Heart right ventricle (tissue), 16 donors: ENCODE measurements around the gene KIFC3. TPM values are rescaled to one million over a fixed set of nuclear protein-coding genes. Genes with fewer than 3 reads are reported as not detected.

Experiments
- ATAC-seq, 8 donors: fragments of 200-7000 bp; cut with Tn5 transposase; one replicate each; pipeline ENCODE4 v1.9.1; 2020; ENCODE audit warnings: mild to moderate bottlenecking in 8 of 8, moderate library complexity in 8 of 8, moderate number of reproducible peaks in 1 of 8
- DNase-seq, 2 donors: peaks; one replicate each; pipeline ENCODE4 v3.0.0-alpha.2; 2020
- H3K27ac ChIP-seq, 10 donors: fragments of 200-600 bp; sonication (generic) in 2 of 10; one replicate each; pipeline versions ENCODE4 v1.5.0 to v1.8.0; 2020 to 2022; ENCODE audit warnings: mild to moderate bottlenecking in 3 of 10
- H3K27me3 ChIP-seq, 7 donors: fragments of 200-600 bp; one replicate each; pipeline ENCODE4 v1.8.0; 2021 to 2022; ENCODE audit warnings: mild to moderate bottlenecking in 2 of 7
- H3K36me3 ChIP-seq, 9 donors: fragments of 200-600 bp; sonication (generic) in 1 of 9; one replicate each; pipeline versions ENCODE4 v1.5.0 to v1.8.0; 2020 to 2022; ENCODE audit warnings: mild to moderate bottlenecking in 2 of 9
- H3K4me1 ChIP-seq, 9 donors: fragments of 200-600 bp; sonication (generic) in 1 of 9; one replicate each; pipeline versions ENCODE4 v1.5.0 to v1.8.0; 2020 to 2022; ENCODE audit warnings: mild to moderate bottlenecking in 4 of 9
- H3K4me3 ChIP-seq, 10 donors: fragments of 200-600 bp; sonication (generic) in 2 of 10; one replicate each; pipeline versions ENCODE4 v1.5.0 to v1.8.0; 2020 to 2022; ENCODE audit warnings: mild to moderate bottlenecking in 7 of 10, moderate library complexity in 2 of 10
- H3K9me3 ChIP-seq, 11 donors: fragments of 200-600 bp in 10 of 11; sonication (generic) in 2 of 11; one replicate each; pipeline versions ENCODE4 v1.5.0 to v1.8.0; 2013 to 2022; ENCODE audit warnings: mild to moderate bottlenecking in 2 of 11, control low read depth in 1 of 11, moderate library complexity in 1 of 11
- WGBS, 2 donors: extraction: QIAGEN DNeasy Blood & Tissue Kit; methylation state at CpG; one replicate each; pipeline ENCODE4 v1.1.7; 2013; ENCODE audit warnings: inconsistent platforms in 1 of 2; 5-methylcytosine and 5-hydroxymethylcytosine counted together
- intact Hi-C, 10 donors: fragments of 100-400 bp; cut with DNase I; formaldehyde crosslinking; loops; one replicate each; pipeline versions ENCODE4 v1.11.1 to v1.14.2; 2022
- polyA plus RNA-seq, 2 donors: library from polyadenylated mRNA; stranded (reverse); fragments of 200-250 nt; gene quantifications; one replicate each; pipeline ENCODE4 v1.2.3, GENCODE V29; 2013
- total RNA-seq, 10 donors: library from RNA; stranded (reverse); fragmentation: NEBNext Ultra II Directional in 3 of 10; extraction: Animal tissue kit (Norgen Biotek cat#: 25700) in 3 of 10; gene quantifications; one replicate each; pipeline versions ENCODE4 v1.2.1 to v1.2.4, GENCODE V29; 2021 to 2023
- TF ChIP-seq, protein P1 (sequence below), 9 donors: fragments of 200-600 bp; sonication (generic) in 2 of 9; IDR thresholded peaks; one replicate each; pipeline versions ENCODE4 v1.5.0 to v1.8.0; 2021 to 2022; ENCODE audit warnings: antibody characterized with exemption in 9 of 9, mild to moderate bottlenecking in 5 of 9, moderate library complexity in 1 of 9
- donor health status: Arrhythmogenic right ventricular cardiomyopathy.
- donor health status: ischemic (EF 13 %, LVEDD 7.1; RV severe dilation, severe dysfunction).
- donor health status: healthy with polysubstance abuse.
- donor health status: DM: no; HTN: yes; CAD: no.
- donor health status: DM: no; HTN: no; CAD: no.
- donor health status: ischemic (EF 25% LVEDD 6.9; RV normal size, moderate dysfunction).
- donor health status: ischemic (EF 25% LVEDD 5.7; RV mildly dilated, moderate dysfunction).
- donor health status: healthy.
- donor health status: DM: yes; HTN: yes; CAD: no.
- donor health status: Ischemic cardiomyopathy.
- donor health status: ischemic (EF 35%, LVEDD 5.7; RV mildly dilated, moderate dysfunction).
- donor health status: nonischemic (EF 11% LVEDD 7.7; RV severe dilation, severe dysfunction).
- donor health status: DM: yes; HTN: yes; CAD: no.
- donor health status: PGD.
- donor health status: ischemic (EF 29% LVEDD 5.4; RV normal size, mild dysfunction).
- donor health status: nonischemic (EF 23%, LVEDD 6.1; RV moderate dilation, normal function).

Gene KIFC3
- total and polyA plus RNA-seq, 12 donors = 42.5 to 97.4 (median 63.5) TPM

DNA sequence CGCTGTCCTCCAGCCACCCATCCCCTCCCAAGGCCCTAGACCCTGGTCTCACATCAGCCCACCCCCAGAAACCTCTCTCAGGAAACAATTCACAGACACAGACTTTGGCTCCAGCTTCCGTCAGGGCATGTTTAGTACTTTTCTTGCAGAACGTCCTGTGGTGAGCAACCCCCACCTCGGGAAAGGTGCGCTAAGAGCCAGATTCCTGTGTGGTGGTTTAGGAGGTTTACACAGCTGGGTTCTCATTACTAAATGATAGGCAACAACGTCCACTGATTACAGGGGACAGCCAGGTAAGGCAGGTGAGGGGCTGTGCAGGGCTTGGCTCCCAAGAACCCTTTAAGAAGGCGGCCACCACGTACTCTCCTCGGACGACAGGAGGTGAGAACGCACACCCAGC is 29.3 kb downstream of the KIFC3 start:
- Histone ChIP-seq H3K9me3 (no peaks in the 10 kb centered on the region), H3K27ac (no peak overlapping the region), H3K4me1 (peaks cover 0 to 12% (median 3%) of the 10 kb centered on the region in 9 donors), H3K4me3 (no peak overlapping the region), H3K36me3 (peaks cover 5 to 84% (median 46%) of the 10 kb centered on the region in 9 donors), H3K27me3 (no peaks in the 10 kb centered on the region)
- intact Hi-C loops = no loop called here
- ATAC-seq (no peak), DNase-seq (no peak)
- WGBS, 2 donors = 91 to 93% methylated on average over 11 of the region's 11 CpGs
- TF ChIP-seq, protein P1, sequence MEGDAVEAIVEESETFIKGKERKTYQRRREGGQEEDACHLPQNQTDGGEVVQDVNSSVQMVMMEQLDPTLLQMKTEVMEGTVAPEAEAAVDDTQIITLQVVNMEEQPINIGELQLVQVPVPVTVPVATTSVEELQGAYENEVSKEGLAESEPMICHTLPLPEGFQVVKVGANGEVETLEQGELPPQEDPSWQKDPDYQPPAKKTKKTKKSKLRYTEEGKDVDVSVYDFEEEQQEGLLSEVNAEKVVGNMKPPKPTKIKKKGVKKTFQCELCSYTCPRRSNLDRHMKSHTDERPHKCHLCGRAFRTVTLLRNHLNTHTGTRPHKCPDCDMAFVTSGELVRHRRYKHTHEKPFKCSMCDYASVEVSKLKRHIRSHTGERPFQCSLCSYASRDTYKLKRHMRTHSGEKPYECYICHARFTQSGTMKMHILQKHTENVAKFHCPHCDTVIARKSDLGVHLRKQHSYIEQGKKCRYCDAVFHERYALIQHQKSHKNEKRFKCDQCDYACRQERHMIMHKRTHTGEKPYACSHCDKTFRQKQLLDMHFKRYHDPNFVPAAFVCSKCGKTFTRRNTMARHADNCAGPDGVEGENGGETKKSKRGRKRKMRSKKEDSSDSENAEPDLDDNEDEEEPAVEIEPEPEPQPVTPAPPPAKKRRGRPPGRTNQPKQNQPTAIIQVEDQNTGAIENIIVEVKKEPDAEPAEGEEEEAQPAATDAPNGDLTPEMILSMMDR (IDR thresholded peaks at IDR 0.05) = no peak

DNA sequence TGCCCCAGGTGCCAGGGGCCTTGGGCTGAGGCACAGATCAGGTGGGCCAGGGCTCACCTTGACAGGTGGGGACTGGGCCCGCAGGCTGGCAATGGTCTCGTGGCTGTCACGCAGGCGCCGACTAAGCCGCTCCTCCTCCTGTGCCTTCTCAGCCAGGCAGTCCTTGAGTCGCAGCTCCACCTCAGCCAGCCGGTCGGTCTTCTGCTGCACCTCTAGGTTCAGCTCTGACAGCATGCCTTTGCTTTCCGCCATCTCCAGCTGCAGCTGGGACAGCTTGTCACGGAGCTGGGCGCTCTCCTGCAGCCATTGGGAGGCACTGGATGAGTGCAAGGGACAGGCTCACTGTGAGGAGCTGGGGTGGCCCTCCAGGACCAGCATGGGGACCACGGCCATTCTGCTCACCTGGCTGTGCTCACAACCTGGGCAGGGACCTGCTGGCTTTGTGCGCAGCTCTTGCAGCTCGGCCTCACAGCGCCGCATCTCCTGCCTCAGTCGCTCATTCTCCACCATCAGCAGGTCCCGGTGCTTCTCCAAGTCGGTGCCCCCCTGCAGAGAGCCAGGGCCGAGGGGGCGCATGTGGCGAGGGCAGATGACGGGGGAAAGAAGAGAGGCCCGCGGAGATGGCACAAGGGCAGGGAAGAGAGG is 31.0 kb downstream of the KIFC3 start:
- Histone ChIP-seq H3K4me1 (peaks cover 0 to 12% (median 3%) of the 10 kb centered on the region in 9 donors), H3K9me3 (no peaks in the 10 kb centered on the region), H3K27ac (no peak overlapping the region), H3K27me3 (no peaks in the 10 kb centered on the region), H3K36me3 (peaks cover 5 to 86% (median 51%) of the 10 kb centered on the region in 9 donors), H3K4me3 (no peak overlapping the region)
- intact Hi-C loops = no loop called here
- no peak for DNase-seq
- WGBS, 2 donors = 95% methylated on average over 26 of the region's 26 CpGs
- no peak for ATAC-seq
- TF ChIP-seq, protein P1 (IDR thresholded peaks at IDR 0.05) = no peak

- no peak for ATAC-seq
- Histone ChIP-seq H3K9me3 (no peaks in the 10 kb centered on the region), H3K36me3 (peaks cover 5 to 86% (median 42%) of the 10 kb centered on the region in 9 donors), H3K4me3 (no peak overlapping the region), H3K4me1 (peaks cover 0 to 12% (median 3%) of the 10 kb centered on the region in 9 donors), H3K27me3 (no peaks in the 10 kb centered on the region), H3K27ac (no peak overlapping the region)
- no peak for DNase-seq
- intact Hi-C loops = no loop called here
- WGBS, 2 donors = 97% methylated on average over 15 of the region's 15 CpGs
- TF ChIP-seq, protein P1 (IDR thresholded peaks at IDR 0.05) = no peak
Measured at GRCh38 chr16:57770361-57770760, 31.9 kb downstream of the KIFC3 start.

DNA sequence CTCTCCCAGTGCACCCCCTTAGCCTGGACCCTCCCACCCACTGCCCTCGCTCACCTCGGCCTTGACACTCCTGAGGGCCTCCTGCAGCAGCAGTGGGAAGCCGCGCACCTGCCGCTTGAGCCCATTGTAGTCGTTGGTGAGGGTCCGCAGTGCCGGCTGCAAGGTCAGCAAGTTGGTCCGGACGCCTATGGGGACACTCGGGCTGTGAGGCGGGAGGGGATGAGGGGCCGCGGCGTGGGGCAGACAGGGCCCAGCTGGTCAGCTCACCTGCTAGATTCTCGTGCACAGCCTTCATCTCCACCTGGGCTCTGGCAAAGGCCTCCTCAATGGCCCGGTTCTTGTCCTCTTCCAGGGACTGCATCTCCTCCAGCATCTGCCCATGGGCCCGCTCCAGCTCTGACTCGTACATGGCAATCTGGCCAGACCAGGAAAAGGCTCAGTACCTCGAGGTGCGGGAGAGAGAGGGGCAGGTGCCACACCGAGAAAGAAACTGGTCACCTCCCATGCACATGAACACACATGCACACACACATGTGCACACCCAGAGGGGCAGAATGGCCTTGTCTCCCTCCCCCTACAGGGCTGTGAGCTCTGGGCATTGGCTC is 32.6 kb downstream of the KIFC3 start:
- Histone ChIP-seq H3K27ac (no peak overlapping the region), H3K4me3 (no peak overlapping the region), H3K27me3 (no peaks in the 10 kb centered on the region), H3K4me1 (peaks cover 0 to 12% (median 3%) of the 10 kb centered on the region in 9 donors), H3K36me3 (peaks cover 5 to 88% (median 39%) of the 10 kb centered on the region in 9 donors), H3K9me3 (no peaks in the 10 kb centered on the region)
- no peak for DNase-seq
- 95 to 96% methylated on average over 22 of the region's 22 CpGs for WGBS, 2 donors
- intact Hi-C loops = no loop called here
- ATAC-seq = no peak
- TF ChIP-seq, protein P1 (IDR thresholded peaks at IDR 0.05) = no peak
